Neural cell (in vitro differentiated cells): Measurements from ENCODE around the gene NCKAP1.

Experiments used
- EP300 ChIP-seq: fragments of 450-650 bp; conservative IDR thresholded peaks from 2 replicates; pipeline ENCODE4 v1.6.1; 2014; ENCODE audit warnings: antibody characterized with exemption, mild to moderate bottlenecking, moderate library complexity; ENCODE audit not compliant: poor library complexity, severe bottlenecking
- POLR2AphosphoS5 ChIP-seq: IDR thresholded peaks from 2 replicates; pipeline ENCODE4 v1.6.1; 2012
- RAD21 ChIP-seq: fragments of 450-650 bp; conservative IDR thresholded peaks from 2 replicates; pipeline ENCODE4 v1.6.1; 2014; ENCODE audit warnings: antibody characterized with exemption, mild to moderate bottlenecking, moderate library complexity
- TAF1 ChIP-seq: IDR thresholded peaks from 2 replicates; pipeline ENCODE4 v1.6.1; 2012; ENCODE audit warnings: low read depth
- TF ChIP-seq, protein P1 (sequence below): IDR thresholded peaks from 2 replicates; pipeline ENCODE4 v1.6.1; 2012; ENCODE audit warnings: borderline replicate concordance
- TF ChIP-seq, protein P2 (sequence below): fragments of 450-650 bp; IDR thresholded peaks from 2 replicates; pipeline ENCODE4 v1.5.1; 2014; ENCODE audit warnings: antibody characterized with exemption, mild to moderate bottlenecking, moderate library complexity; ENCODE audit not compliant: poor library complexity, severe bottlenecking

DNA sequence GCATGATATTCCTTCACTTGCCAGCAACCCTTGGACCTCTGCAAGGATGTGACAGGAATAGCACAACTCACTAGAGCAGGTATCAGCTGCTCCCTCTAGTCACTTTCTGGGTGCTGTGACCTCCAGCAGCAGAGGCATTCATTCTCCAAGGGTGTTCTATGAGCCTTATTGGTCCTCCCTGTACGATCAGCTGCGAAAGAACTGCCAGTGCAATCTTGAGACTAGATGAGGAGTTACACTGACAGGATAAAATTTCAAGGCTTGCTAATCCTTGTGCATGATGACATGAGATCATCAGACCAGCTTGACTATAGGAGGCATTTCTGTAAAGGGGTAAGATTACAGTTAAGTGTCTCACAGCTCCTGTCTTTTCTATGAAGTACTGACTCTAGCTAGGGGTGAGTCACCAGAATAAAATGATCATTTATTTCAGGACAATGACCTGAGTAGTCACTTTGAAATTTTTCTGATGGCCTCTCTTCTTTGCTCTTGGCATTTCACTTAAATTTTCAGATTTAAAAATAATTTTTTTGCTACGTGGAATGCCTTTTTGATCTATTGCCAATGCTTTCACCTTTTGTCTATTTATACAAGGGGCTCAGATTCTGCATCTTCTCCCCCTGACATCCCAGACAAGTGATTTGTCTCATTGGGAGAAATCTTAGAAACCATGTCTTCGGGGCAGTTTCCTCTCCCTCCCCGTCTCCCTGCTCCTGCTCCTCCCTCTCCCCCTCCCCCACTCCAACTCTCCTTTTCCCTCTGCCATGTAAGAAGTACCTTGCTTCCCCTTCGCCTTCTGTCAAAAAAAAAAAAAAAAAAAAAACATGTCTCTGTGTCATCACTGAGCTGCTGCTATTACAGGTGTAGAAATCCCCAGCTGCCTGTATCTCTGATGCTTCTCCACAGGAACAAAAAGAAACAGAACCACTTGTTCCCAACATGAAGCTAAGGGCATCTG lies 122.6 kb downstream of the NCKAP1 start:
- TF ChIP-seq, protein P1, sequence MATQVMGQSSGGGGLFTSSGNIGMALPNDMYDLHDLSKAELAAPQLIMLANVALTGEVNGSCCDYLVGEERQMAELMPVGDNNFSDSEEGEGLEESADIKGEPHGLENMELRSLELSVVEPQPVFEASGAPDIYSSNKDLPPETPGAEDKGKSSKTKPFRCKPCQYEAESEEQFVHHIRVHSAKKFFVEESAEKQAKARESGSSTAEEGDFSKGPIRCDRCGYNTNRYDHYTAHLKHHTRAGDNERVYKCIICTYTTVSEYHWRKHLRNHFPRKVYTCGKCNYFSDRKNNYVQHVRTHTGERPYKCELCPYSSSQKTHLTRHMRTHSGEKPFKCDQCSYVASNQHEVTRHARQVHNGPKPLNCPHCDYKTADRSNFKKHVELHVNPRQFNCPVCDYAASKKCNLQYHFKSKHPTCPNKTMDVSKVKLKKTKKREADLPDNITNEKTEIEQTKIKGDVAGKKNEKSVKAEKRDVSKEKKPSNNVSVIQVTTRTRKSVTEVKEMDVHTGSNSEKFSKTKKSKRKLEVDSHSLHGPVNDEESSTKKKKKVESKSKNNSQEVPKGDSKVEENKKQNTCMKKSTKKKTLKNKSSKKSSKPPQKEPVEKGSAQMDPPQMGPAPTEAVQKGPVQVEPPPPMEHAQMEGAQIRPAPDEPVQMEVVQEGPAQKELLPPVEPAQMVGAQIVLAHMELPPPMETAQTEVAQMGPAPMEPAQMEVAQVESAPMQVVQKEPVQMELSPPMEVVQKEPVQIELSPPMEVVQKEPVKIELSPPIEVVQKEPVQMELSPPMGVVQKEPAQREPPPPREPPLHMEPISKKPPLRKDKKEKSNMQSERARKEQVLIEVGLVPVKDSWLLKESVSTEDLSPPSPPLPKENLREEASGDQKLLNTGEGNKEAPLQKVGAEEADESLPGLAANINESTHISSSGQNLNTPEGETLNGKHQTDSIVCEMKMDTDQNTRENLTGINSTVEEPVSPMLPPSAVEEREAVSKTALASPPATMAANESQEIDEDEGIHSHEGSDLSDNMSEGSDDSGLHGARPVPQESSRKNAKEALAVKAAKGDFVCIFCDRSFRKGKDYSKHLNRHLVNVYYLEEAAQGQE: no peak
- TF ChIP-seq, protein P2, sequence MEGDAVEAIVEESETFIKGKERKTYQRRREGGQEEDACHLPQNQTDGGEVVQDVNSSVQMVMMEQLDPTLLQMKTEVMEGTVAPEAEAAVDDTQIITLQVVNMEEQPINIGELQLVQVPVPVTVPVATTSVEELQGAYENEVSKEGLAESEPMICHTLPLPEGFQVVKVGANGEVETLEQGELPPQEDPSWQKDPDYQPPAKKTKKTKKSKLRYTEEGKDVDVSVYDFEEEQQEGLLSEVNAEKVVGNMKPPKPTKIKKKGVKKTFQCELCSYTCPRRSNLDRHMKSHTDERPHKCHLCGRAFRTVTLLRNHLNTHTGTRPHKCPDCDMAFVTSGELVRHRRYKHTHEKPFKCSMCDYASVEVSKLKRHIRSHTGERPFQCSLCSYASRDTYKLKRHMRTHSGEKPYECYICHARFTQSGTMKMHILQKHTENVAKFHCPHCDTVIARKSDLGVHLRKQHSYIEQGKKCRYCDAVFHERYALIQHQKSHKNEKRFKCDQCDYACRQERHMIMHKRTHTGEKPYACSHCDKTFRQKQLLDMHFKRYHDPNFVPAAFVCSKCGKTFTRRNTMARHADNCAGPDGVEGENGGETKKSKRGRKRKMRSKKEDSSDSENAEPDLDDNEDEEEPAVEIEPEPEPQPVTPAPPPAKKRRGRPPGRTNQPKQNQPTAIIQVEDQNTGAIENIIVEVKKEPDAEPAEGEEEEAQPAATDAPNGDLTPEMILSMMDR: no peak
- TF ChIP-seq RAD21: no peak
- no peak for TF ChIP-seq POLR2AphosphoS5
- no peak for TF ChIP-seq EP300
- TF ChIP-seq TAF1: no peak
